Left forelimb (tissue), 1 donor: ENCODE data around the gene SAC3D1.
A peak's percentile ranks its signal among the peaks of the same experiment; 100 is the strongest.

Experiments used
- DNase-seq: peaks from one replicate; pipeline ENCODE4 v3.0.0-alpha.2; 2018; ENCODE audit warnings: low spot score

The SAC3D1 gene

DNA sequence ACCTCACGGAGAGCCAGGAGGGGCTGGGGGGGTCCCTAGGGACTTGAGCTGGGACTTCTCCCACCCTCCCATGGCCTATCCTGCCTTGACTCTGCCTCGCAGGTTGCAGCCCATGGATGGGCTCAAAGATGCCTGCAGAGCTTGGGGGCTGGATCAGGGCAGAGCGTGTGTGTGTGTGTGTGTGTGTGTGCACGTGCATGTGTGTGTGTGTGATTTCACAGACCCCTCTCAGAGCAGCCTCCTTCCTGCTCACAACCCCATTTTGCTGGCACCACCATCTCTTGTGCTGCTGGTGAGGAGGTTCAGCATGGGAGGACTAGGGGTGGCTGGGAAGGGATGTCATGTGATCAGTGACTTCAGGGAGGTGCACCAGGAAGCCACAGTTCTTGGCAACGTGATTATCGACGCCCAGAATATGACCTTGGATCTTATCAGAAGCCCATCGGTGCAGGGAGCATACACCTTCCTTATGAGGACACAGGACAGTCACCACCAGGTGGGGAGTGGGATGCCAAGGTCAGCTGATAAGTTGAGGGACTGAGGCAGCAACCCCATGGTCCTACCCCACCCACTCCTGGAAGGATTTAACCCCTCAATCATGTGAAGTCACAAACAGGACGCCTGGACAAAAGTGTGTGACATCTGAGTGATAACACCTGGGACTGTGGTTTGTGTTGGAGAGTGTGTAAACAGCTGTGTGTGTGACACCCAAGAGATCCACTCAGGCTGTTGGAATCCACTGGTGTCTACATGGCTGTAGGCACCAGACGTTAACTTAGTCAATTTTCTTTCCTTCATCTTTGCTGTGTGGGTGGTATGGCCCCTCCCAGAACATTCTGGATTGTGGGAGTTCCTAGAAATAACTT lies 19.2 kb downstream of the SAC3D1 start:
- DNase-seq = no peak

DNA sequence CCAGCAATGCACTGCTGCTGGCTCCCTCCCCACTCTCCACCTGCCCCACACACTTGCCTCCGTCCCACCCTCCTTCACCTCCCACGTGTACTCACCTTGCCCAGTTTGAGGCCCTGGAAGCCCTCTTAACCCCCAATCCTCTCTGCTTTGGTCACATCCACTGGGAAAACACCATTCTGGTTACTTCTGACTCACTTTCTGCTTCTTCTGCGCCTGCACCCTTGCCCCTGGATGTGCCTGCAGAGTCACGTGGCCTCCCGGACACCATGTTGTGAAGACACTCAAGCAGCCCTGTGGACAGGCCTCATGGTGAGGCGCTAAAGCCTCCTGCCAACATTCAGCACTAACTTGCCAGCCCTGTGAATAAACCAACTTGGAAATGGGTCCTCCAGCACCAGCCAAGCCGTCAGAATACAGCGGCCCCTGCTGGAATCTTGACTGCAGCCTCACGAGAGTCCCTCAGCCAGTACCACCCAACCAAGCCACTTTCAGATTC lies 20.0 kb downstream of the SAC3D1 start:
- no peak for DNase-seq

DNA sequence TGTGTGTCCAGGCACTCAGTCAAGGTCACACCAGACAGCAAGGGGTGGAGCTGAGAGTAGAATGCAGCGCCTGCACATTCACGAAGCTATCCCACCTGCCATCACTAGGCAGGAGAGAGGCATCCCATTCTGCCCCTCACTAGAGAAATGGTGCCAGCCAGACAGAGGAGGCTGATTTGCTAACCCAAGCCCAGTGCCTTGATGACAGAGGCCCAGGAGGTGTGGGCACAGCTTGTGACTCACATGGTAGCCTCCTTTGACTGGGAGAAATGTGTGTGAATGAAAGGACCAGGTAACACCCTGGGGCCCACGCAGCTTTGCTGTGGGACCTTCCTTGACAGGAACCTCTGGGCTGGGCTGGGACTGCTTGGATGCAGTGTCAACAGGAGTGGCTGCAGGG lies 22.5 kb downstream of the SAC3D1 start:
- DNase-seq = no peak

DNA sequence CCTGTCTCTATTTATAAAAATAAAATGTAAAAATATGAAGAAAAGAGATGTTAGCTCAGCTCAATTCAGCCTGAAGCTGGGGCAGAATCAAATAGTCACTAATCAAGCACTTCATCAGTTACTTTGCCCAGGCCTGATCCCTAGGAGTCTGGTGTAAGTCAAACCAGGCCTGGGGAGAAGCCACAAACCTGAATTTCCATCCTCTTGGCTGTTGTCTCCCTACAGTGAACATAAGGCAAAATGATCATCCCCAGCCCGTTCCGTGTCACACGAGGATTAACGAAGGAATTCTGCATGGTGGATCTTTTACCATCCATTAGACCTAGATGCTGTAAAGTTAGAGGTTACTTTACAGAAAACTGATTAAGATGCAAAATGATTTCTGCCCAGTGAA lies 23.8 kb downstream of the SAC3D1 start:
- DNase-seq = no peak

DNA sequence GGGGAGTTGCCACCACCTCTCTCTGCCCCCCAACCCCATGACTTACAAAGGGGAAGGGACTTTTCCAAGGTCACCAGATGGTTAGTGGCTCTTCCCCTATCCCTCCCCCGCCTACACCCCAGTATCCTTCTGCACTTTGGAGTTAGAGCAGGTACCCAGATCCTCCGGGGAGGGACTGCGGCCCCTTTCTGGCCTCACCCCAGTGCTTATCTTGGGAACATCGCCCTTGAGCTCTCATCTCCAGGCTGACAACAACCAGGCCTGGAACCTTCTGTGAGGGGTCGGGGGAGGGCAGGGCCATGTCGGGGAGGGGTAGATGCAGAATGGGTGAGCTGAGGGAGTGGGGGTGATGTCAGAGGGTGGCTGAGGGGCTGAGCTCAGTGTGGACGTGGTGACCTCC lies 24.8 kb downstream of the SAC3D1 start:
- DNase-seq = no peak

DNA sequence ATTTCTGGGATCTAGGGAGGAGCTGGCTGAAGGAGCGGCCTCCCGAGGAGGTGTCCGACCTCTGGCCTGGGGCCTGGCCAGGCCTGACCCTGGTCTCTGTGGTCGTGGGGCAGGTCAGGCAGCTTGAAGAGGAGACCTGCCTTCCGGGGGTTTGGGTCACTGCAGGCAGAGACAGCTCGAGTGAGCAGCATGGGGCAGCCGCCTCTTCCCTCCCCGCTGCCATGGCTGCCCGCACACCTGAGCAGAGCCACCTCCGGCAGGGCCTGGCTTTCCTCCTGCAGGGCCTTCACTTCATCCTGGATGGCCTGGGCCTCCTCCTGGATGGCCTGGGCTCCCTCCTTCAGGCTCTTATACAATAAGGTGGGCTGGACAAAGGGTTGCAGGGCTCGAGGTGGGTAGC lies 25.3 kb downstream of the SAC3D1 start:
- no peak for DNase-seq

DNA sequence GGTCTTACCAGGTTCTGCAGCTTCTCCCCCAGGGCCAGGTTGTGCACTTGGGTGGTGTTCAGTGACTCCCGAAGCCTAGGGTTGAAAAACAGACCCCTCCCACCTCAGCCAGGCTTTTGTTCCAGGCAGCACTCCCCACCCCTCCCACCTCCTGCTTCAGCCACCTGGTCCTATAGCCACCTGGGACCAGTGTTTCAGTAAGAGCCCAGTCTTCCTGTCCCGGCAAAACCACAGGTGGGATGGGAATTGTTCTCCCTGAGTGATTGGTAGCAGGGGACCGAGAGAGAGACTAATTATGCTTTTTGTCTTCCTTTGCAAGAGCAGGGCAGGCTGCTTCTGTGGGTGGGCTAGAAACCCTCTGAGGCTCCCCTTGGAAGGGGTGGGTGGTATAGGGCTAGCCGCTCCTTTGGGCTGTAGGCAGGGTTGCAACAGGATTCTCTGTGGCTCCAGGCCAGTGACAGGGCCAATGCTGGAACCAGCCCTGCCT lies 25.8 kb downstream of the SAC3D1 start:
- no peak for DNase-seq

DNA sequence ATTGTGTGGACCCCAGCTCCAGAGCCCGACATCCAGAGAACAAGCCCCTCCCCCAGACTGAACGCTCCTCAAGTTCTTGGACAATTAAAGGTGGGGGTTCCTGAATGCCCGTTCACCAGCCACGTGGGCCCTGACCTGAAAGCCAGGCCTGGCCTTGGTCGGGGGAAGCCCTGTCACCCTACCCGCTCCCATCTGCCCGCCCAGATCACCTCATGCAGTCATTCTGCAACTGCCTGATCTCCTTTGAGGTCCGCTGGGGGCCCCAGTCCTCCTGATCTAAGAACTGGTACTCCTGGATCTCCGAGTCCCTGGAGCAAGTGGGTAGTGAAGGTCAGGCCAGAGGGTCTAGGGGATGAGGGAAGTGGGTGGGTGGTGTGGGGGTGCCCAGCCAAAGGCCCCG lies 26.4 kb downstream of the SAC3D1 start:
- DNase-seq = no peak

DNA sequence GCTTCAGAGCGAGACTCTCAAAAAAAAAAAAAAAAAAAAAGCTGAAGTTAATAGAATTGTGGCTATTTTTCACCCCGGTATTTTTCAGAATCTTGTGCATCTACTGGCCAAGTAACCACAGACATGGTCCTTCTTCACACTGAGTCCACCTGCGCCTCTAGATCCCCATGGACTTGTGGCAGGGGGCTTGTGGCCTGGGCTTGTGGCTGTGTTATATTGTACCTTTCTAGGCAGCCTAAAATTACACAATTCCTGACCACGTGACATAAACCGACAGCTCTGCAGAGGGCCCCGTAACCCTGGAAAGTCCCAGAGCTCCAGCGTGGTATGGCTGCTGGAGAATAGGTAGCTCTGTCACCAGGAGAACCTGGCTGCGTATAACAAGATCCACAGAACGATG lies 28.2 kb downstream of the SAC3D1 start:
- no peak for DNase-seq

DNA sequence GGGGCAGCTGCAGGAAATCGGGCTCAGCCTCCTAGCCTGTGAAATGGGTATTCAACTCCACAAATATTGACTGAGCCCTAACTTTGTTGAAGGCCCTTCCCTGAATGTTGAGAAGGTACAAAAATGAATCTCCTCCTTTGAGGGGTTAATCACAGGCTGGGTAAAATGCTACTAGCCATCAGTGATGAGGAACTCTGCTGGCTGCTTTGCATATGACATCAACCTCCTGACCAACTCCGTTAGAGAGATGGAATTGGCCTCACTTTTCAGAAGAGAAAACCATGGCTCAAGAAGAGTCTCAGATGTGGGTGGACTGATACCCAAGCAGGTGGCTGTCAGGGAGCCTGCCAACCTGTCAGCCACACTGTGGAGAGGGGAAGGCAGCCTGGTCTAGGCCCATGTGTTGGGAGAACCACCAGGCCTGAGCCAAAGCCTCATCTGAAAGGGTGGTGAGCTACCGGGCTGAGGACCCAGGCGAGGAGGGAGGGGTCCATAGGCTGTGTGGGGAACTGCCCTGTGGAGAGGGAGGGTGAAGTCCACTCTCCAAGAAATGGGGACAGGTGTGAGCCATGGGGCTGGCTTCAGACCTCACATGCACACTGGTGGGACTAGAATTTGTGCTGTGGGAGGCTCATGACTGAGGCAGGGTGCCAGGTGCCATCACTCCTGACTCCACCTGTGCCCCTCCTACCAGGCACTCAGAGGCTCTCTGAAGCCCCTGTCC lies 31.1 kb downstream of the SAC3D1 start:
- DNase-seq = no peak

DNA sequence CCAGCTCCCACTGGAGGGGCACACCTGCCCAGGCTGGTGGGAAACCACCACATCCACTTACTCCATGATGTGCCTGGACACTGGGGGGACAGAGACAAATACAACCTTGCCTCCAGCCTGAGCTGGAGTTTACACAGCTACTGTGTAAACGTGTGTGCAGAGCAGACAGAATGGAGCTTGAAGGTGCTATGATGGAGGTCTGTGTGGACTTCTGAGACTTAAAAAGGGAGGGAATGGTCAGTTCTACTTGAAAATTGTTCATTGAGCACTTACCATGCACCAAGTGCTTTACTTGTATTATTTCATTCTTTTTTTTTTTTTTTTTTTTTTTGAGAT lies 31.6 kb downstream of the SAC3D1 start:
- no peak for DNase-seq

DNA sequence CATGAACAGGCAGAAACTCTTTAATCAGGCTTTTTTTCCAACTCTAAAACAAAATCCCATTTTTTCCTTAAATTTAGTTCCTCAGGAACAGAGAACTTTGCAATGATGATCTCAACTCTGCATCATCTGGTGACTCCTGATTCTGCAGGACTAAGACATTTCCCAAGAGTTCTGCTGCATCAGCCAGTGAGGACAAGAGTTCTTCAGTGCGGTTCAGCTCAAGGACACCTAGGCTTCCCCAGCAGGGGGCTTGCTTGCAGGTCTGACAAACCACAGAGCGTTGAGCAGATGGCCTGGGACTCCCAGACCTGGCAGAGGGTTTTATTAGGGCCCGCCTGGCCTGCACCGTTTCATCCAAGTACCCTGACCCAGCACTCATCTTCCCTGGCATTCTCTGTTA lies 36.4 kb downstream of the SAC3D1 start:
- DNase-seq = no peak

DNA sequence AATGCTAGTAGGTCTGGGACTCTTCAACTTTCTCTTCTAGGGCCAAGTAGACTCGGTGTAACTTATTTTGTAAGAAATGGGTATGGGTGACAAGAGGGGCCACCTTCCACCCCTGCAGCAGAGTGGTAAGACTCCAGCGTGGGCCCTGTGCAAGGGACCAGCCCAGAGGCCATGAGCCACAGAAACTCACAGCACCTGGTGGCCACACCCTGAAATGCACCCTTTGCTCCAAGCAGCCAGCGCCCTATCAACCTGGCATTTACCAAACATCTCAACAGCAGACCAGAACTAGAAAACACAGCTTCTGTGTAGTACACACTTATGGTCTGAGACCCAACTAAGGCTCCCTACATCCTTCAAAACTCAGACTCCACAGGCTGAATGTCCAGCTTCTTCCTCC lies 37.1 kb downstream of the SAC3D1 start:
- no peak for DNase-seq

DNA sequence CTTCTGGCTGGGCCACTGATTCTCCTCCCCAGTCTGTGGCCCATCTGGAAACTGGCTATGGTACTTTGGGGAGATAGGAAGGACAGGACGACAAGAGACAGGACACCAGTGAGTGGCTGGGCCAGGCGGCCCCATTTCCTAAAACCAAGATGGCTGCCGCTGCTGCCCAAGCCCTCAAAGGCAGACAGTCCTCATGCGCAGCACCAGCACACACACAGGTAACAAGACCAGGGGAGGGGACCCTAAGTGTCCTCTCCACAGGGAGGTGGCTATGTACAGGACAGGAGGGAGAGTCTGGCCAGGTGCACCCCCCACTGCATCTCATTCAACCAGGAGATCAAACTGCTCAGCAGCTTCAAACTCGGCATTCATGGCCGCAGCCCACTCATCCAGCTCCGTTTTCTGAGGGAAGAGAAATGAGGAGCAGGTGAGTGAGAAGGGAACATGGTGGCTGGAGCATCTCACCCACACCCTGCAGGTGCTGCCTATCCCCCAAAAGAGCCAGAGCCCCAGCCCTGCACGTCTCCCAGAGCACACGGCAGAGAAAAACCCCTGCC lies 37.9 kb downstream of the SAC3D1 start:
- no peak for DNase-seq

DNA sequence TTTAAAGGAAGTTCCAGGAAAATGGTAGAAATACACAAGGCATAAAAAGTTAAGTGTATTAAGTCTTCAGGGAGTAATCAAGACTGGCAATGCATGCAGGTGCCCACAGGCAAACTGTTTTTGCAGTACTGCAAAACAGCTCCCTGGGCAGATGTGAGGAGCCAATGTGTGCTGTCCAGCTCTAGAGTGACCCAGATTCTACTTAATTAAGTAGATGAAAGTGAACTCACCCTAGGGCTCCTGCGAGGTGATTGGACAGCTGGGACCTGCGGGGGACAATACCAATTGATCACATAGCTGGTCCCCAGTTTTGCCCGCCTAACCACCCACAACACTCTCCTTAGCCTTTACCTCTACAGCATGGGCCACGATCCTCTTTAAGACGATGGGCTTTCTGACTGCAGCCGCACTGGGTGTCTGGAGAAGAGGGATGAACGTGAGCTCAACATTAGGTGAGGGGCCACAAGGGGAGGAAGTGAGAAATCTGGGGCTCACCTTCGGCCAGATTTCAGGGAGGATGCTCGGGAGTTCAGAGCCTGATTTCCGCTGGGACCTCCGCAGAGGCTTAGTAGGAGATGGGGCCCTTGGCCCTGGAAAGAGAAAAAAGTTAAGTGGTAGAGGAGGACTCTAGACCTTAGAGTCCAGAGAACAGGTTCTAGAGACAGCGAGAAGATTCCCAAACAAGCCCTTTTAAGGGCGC lies 42.3 kb downstream of the SAC3D1 start:
- no peak for DNase-seq

DNA sequence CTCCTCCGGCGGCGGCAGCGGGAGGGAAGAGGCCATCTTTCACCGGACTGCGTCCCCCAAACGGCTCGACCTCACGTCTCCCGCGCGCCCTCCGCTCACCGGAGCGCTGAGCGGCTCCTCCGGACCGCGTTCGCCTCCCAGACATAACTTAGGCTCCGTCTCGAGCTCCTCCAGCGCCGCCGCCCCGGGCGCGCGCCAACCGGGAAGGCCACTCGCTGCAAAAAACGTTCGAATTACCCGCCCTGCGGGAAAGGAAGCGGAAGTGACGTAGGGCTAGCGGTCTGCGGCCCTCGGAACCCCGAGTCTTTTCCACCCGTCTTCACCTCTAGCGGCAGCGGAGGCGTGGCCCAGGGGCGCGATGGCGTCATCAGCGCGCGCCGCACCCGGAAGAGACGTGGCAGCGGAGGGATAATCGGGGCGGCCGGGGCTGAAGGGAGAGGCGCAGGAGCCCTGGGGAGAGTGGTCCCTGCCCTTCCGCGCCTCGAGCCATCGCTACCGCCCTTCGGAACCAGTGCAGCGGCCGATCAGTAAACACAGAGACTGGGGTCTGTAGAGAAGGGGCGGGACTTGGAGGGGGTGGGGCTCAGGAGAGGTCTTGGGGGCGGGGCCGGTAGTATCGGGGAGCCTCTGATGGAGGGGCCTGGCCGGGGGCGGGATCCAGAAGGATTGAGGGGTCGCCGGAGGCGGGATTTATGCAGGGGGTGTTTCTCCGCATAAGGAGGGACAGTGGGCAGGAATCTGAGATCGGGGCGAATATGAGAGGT lies 43.0 kb downstream of the SAC3D1 start, which contains the start of the genes CDCA5 and ZFPL1:
Gene CDCA5 (minus strand): TSS at position 207 of the 764 bp plus-strand sequence. CDS start 62 bp downstream, at position 145.
Gene ZFPL1 (plus strand): TSS at position 389 of the 764 bp plus-strand sequence. CDS start 477 bp downstream, outside the sequence.
- DNase-seq = peak; percentile 97

DNA sequence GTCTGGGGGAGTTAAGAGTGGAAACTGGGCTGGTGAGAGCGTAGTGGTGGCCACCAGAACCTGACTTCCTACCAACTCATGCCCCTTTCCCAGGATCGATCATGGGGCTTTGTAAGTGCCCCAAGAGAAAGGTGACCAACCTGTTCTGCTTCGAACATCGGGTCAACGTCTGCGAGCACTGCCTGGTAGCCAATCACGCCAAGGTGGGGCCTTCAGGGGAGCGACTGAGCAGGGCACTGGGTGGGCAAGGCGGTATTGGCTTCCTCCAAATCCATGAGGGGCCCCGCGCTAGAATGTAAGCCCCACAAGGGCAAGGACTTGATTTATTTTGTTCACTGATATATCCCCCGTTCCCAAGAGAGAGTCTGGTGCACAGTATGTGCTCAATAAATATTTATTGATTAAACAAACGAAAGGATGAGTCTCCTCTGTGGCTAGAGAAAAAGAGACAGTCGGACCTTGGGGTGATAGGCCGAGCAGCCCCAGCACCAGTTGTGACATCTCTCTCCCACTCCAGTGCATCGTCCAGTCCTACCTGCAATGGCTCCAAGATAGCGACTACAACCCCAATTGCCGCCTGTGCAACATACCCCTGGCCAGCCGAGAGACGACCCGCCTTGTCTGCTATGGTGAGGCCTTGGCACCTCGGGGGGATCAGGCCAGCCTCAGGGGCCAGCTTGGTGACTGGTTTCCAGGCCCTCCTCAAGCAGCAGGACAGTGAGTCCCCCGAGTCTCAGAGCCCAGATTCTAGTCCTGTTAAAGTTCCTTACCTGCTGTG lies 43.8 kb downstream of the SAC3D1 start:
- no peak for DNase-seq

DNA sequence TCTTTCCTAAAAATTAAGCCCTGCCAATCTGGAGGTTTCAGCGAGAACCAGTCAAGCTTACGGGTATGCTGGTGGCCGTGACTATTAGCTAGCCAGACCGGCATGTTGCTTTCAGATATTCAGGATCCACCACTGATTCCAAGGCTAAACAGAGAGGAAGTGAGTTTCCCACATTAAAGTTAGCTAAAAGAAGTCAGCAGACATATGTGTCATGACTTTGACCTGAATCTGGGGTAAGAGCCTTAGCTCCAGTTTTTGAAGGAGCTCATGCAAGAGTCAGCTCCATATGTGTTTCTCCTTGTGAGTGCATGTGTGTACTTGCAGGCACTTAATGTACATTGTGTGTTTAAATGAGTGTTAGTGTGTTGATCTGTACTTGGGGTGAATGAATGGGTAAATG lies 44.4 kb downstream of the SAC3D1 start:
- no peak for DNase-seq

DNA sequence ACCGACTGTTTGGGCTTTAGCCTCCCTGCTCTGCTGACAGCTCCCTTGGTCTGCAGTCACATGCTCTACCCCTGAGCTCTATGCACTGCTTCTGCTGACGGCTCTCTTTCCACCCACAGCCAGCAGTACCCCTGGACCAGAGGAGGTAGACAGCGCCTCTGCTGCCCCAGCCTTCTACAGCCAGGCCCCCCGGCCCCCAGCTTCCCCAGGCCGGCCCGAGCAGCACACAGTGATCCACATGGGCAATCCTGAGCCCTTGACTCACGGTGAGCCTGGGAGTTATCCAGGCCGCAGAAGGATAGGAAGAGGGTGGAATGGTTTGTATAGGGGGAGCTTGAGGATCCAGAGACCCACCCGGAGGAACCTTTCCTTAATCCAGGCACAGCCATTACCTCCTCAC lies 45.8 kb downstream of the SAC3D1 start:
- no peak for DNase-seq

DNA sequence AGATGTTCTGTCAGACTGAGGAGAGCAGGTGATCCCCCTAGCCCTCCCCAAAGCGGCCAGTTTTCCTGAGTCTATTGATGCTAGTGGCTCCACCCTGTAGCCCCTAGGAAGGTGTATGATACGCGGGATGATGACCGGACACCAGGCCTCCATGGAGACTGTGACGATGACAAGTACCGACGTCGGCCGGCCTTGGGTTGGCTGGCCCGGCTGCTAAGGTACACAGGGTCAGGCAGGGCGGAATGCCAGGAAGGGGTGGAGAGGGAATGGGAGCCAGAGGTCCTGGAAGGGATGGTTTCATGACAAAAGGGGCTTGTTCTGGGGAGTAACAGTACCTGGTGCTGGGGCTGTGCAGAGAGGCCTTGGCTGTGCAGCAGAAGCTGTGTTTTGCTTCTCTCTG lies 46.2 kb downstream of the SAC3D1 start:
- DNase-seq = no peak

DNA sequence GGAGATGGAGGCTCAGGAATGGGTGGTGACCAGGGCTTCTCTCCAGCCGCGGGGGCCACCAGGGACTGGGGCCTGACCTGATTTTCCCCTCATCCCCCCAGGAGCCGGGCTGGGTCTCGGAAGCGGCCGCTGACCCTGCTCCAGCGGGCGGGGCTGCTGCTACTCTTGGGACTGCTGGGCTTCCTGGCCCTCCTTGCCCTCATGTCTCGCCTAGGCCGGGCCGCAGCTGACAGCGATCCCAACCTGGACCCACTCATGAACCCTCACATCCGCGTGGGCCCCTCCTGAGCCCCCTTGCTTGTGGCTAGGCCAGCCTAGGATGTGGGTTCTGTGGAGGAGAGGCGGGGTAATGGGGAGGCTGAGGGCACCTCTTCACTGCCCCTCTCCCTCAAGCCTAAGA lies 46.8 kb downstream of the SAC3D1 start:
- no peak for DNase-seq
